T-helper 1 cell treated with Interleukin-12 subunit alpha and Interleukin-12 subunit beta and Interleukin-4 antibody, amounts not matched to agents 30 ng/mL and 1 ng/mL, for 36 hours (primary cell): Measurements from ENCODE around the gene OR52E1. TPM values are rescaled to one million over a fixed set of nuclear protein-coding genes. Genes with fewer than 3 reads are reported as not detected.

Experiments used
- intact Hi-C: fragments of 100-400 bp; cut with micrococcal nuclease; formaldehyde crosslinking; loops from one replicate; pipeline ENCODE4 v1.15.1; 2024
- total RNA-seq: library from RNA; stranded (reverse); gene quantifications from 2 replicates; pipeline ENCODE4 v1.2.3, GENCODE V29; 2022

OR52E1 gene
- total RNA-seq, 1 donor from 2014 or later = not detected

DNA sequence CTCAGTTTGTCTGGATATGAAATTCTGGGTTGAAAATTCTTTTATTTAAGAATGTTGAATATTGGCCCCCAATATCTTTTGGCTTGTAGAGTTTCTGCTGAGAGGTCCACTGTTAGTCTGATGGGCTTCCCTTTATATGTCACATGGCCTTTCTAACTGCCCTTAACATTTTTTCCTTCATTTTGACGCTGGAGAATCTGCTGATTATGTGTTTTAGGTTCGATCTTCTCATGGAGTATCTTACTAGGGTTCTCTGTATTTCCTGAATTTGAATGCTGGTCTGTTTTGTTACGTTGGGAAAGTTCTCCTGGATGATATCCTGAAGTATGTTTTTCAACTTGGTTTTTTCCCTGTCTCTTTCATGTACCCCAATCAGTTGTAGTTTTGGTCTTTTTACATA is 46.0 kb downstream of the OR52E1 start:
- intact Hi-C loops = no loop called here

GRCh38 chr11:5117588-5117987 is 48.2 kb downstream of the OR52E1 start:
- intact Hi-C loops = no loop called here

DNA sequence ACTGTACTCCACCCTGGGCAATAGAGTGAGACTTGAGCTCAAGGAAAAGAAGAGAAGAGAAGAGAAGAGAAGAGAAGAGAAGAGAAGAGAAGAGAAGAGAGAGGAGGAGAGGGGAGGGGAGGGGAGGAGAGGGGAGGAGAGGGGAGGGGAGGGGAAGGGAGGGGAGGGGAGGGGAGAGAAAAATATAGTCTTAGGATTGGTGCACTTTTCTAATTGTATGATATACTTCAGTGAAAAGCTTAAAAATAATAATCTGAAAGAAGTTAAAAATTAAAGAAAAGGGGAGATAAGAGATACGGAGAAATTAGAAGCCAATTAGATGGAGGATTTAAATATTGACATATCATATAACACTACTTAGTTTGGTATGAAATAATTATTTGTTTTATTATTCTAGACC is 49.5 kb downstream of the OR52E1 start:
- intact Hi-C loops = no loop called here

Other genes with a start within 250 kb of the OR52E1 start
- not detected in 2 replicates for gene OR51F2, start 248.3 kb upstream of the OR52E1 start, total RNA-seq
- gene OR51S1, start 220.4 kb upstream of the OR52E1 start, total RNA-seq = not detected in 2 replicates
- gene OR51T1, start 187.7 kb upstream of the OR52E1 start, total RNA-seq = not detected in 2 replicates
- not detected in 2 replicates for gene OR51A7, start 165.8 kb upstream of the OR52E1 start, total RNA-seq
- not detected in 2 replicates for gene OR51G2, start 150.2 kb upstream of the OR52E1 start, total RNA-seq
- not detected in 2 replicates for gene OR51G1, start 145.2 kb upstream of the OR52E1 start, total RNA-seq
- not detected in 2 replicates for gene OR51A4, start 122.0 kb upstream of the OR52E1 start, total RNA-seq
- gene OR51A2, start 113.9 kb upstream of the OR52E1 start, total RNA-seq = not detected in 2 replicates
- not detected in 2 replicates for gene OR51L1, start 74.7 kb upstream of the OR52E1 start, total RNA-seq
- not detected in 2 replicates for gene OR52J3, start 23.0 kb upstream of the OR52E1 start, total RNA-seq
- not detected in 2 replicates for gene OR52E2, start 9.9 kb upstream of the OR52E1 start, total RNA-seq
- gene OR52A5, start 68.8 kb downstream of the OR52E1 start, total RNA-seq = not detected in 2 replicates
- not detected in 2 replicates for gene OR52A1, start 85.2 kb downstream of the OR52E1 start, total RNA-seq
- gene OR51V1, start 131.1 kb downstream of the OR52E1 start, total RNA-seq = not detected in 2 replicates
- gene HBB, start 157.5 kb downstream of the OR52E1 start, total RNA-seq = not detected in 2 replicates
- not detected in 2 replicates for gene HBD, start 164.9 kb downstream of the OR52E1 start, total RNA-seq
- gene HBG1, start 180.3 kb downstream of the OR52E1 start, total RNA-seq = not detected in 2 replicates
- not detected in 2 replicates for gene HBG2, start 185.2 kb downstream of the OR52E1 start, total RNA-seq
- not detected in 2 replicates for gene HBE1, start 200.4 kb downstream of the OR52E1 start, total RNA-seq
- gene OR51B4, start 232.4 kb downstream of the OR52E1 start, total RNA-seq = not detected in 2 replicates